Pancreas (tissue), 10 donors: ENCODE measurements around the gene ARPC5L. TPM values are rescaled to one million over a fixed set of nuclear protein-coding genes. Genes with fewer than 3 reads are reported as not detected.

Source experiments
- ATAC-seq, 4 donors: fragments of 200-7000 bp; cut with Tn5 transposase; one replicate each; pipeline versions ENCODE4 v1.8.0 to v1.9.1; 2020; ENCODE audit warnings: mild to moderate bottlenecking in 4 of 4, moderate library complexity in 4 of 4
- DNase-seq, 6 donors: peaks; one replicate each; pipeline ENCODE4 v3.0.0-alpha.2; 2020
- FAIRE-seq: peaks from 2 replicates; lab custom pipeline; 2012; peaks lifted over from hg19 to GRCh38; lab: Jason Lieb, UNC
- H3K27ac ChIP-seq, 4 donors: fragments of 200-600 bp; sonication (generic); 1 replicate in 3 of 4; 2 replicates in 1 of 4; pipeline versions ENCODE4 v1.5.0 to v1.8.0; 2020
- H3K27me3 ChIP-seq, 4 donors: fragments of 200-600 bp; one replicate each; pipeline ENCODE4 v1.8.0; 2021
- H3K36me3 ChIP-seq, 3 donors: fragments of 200-600 bp; sonication (generic) in 1 of 3; one replicate each; pipeline versions ENCODE4 v1.5.0 to v1.8.0; 2020 to 2021
- H3K4me1 ChIP-seq, 3 donors: fragments of 200-600 bp; one replicate each; pipeline ENCODE4 v1.8.0; 2021
- H3K4me3 ChIP-seq, 4 donors: fragments of 200-600 bp; sonication (generic) in 2 of 4; one replicate each; pipeline versions ENCODE4 v1.5.0 to v1.8.0; 2020 to 2021
- H3K9me3 ChIP-seq, 4 donors: fragments of 200-600 bp; one replicate each; pipeline ENCODE4 v1.8.0; 2021
- WGBS, 2 donors: extraction: QIAGEN DNeasy Blood & Tissue Kit; methylation state at CpG; one replicate each; pipeline ENCODE4 v1.1.7; 2013; 5-methylcytosine and 5-hydroxymethylcytosine counted together
- intact Hi-C, 3 donors: fragments of 100-400 bp; cut with DNase I; formaldehyde crosslinking; loops; one replicate each; pipeline versions ENCODE4 v1.11.1 to v1.14.2; 2022
- polyA plus RNA-seq, 2 donors: library from polyadenylated mRNA; stranded (reverse); fragments of 200-250 nt; gene quantifications; one replicate each; pipeline ENCODE4 v1.2.3, GENCODE V29; 2013
- total RNA-seq, 6 donors: library from RNA; stranded (reverse); fragmentation: NEBNext Ultra II Directional in 4 of 6; extraction: Animal tissue kit (Norgen Biotek cat#: 25700) in 4 of 6; gene quantifications; one replicate each; pipeline versions ENCODE4 v1.2.1 to v1.2.4, GENCODE V29; 2021 to 2023
- TF ChIP-seq, protein P1 (sequence below), 4 donors: fragments of 200-600 bp; sonication (generic) in 3 of 4; IDR thresholded peaks; one replicate each; pipeline versions ENCODE4 v1.5.0 to v1.8.0; 2021; ENCODE audit warnings: antibody characterized with exemption in 4 of 4
- donor health status: healthy with polysubstance abuse.
- donor health status: DM: no; HTN: no; CAD: no; lungs with moderate emphysema.
- donor health status: DM: no; HTN: no; CAD: no.
- donor health status: control.
- donor health status: control.
- donor health status: Bipolar disorder and iron deficiency.
- donor health status: DM: yes; HTN: yes; CAD: no.
- donor health status: DM: no; HTN: no; CAD: no.
- donor health status: DM: no; HTN: no; CAD: no.
- donor health status: DM: yes; HTN: yes; CAD: no.

ARPC5L gene
- total and polyA plus RNA-seq, 8 donors = 7.0 to 24.4 (median 12.2) TPM

DNA sequence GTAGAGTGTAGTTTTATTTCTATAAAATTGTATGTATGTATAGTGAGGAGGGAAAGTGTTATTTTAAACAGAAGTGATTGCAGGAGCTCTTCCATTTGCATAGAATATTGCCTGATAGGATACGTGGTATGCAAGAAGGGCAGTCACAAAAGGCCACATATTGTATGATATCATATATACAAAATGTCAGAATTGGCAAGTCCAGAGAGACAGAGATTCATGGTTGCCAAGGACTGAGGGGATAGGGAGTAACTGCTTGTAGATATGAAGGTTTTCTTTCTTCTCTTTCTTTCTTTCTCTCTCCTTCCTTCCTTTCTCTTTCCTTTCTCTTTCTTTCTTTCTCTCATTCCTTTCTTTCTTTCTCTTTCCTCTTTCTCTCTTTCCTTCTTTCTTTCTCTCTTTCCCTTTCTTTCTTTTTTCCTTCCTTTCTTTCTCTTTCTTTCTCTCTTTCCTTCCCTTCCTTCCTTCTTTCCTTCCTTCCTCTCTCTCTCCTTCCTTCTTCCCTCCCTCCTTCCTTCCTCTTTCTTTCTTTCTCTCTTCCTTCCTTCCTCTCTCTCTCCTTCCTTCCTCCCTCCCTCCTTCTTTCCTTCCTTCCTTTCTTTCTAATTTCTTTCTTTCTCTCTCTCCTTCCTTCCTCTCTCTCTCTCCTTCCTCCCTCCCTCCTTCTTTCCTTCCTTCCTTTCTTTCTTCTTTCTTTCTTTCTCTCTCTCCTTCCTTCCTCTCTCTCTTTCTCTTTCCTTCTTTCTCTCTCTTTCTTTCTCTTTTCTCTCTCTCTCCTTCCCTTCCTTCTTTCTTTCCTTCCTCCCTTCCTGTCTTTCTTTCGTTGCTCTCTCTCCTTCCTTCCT, 33.2 kb upstream of the ARPC5L start:
- no peak for DNase-seq
- no peak for FAIRE-seq
- no peak overlapping the region for H3K4me3 ChIP-seq
- no peak overlapping the region for H3K27ac ChIP-seq
- no peaks in the 10 kb centered on the region for H3K36me3 ChIP-seq
- no peak for ATAC-seq
- peaks cover 0 to 15% (median 3%) of the 10 kb centered on the region in 3 donors for H3K4me1 ChIP-seq
- intact Hi-C loops = no loop called here
- no peaks in the 10 kb centered on the region for H3K27me3 ChIP-seq
- no peaks in the 10 kb centered on the region for H3K9me3 ChIP-seq
- 65 to 75% methylated on average over 2 of the region's 2 CpGs for WGBS, 2 donors
- TF ChIP-seq, protein P1, sequence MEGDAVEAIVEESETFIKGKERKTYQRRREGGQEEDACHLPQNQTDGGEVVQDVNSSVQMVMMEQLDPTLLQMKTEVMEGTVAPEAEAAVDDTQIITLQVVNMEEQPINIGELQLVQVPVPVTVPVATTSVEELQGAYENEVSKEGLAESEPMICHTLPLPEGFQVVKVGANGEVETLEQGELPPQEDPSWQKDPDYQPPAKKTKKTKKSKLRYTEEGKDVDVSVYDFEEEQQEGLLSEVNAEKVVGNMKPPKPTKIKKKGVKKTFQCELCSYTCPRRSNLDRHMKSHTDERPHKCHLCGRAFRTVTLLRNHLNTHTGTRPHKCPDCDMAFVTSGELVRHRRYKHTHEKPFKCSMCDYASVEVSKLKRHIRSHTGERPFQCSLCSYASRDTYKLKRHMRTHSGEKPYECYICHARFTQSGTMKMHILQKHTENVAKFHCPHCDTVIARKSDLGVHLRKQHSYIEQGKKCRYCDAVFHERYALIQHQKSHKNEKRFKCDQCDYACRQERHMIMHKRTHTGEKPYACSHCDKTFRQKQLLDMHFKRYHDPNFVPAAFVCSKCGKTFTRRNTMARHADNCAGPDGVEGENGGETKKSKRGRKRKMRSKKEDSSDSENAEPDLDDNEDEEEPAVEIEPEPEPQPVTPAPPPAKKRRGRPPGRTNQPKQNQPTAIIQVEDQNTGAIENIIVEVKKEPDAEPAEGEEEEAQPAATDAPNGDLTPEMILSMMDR (IDR thresholded peaks at IDR 0.05) = no peak

DNA sequence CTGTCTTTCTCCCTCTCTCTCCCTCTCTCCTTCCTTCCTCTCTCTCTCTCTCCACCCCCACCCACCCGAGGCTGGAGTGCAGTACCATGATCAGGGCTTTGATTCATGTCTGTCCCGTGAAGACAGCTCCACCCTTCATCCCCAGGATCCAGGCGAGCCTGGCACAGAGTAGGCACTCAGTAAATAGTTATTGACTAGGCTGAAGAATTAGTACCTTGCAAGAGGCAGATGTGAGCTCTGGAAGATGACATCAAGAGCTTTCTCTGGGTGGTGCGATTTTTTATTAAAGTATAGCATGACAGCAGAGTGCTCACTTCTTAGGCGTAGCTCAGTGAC, 32.6 kb upstream of the ARPC5L start:
- ATAC-seq (no peak), DNase-seq (no peak), FAIRE-seq (no peak)
- H3K9me3 ChIP-seq = no peaks in the 10 kb centered on the region
- TF ChIP-seq, protein P1 (IDR thresholded peaks at IDR 0.05) = no peak
- no peaks in the 10 kb centered on the region for H3K27me3 ChIP-seq
- no peak overlapping the region for H3K27ac ChIP-seq
- peaks cover 0 to 15% (median 3%) of the 10 kb centered on the region in 3 donors for H3K4me1 ChIP-seq
- WGBS, 2 donors = 66 to 67% methylated on average over 5 of the region's 5 CpGs
- H3K4me3 ChIP-seq = no peak overlapping the region
- intact Hi-C loops = no loop called here
- no peaks in the 10 kb centered on the region for H3K36me3 ChIP-seq

DNA sequence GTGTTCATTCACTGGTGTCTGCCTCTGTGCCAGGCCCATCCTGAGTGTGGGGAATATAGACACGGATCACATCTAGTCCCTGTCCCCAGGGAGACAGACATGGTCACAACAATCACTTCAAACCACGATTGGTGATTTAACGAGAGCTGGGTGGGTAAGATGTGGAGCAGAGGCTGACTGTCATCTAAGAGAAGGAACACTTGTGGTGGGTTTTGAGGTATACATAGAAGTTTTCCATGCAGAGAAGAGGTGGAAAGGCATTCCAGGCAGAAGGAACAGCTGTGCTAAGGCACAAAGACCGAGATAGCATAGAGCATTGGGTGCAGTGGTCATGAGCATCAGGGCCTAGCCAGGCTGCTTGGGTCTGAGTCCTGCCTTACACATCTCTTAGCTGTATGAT, 31.3 kb upstream of the ARPC5L start:
- FAIRE-seq = no peak
- no peak overlapping the region for H3K4me3 ChIP-seq
- 70 to 74% methylated on average over 4 of the region's 4 CpGs for WGBS, 2 donors

DNA sequence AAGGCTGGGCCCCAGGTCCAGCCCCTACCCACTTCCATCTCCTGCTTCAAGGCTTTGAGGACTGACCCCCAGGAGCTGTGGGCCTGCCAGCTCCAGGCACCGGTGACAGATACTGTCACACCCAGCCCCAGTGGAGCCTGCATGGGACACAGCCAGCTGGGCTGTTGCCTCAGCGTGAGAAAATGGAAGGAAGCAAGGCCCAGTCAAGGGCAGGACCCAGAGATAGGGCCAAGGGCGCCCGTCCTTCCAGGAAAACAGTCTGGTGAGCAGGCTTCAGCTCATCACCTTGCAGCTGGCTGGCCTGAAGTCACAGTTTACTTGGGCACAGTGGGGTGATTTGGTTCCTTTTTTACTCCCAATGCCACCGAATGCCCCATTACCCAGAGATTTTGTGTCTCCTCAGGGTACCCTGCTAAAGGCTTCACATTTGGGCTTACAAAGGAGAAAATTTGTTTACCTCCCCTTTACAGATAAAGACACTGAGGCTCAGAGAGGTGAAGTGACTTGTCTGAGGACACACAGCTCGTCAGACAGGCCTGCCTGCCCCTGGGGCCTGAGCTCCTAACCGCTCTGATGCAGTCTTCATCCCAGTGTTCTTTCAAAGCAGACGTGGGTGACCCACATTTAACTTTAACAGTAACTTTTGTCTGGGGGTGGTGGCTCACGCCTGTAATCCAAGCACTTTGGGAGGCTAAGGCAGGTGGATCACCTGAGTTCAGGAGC, 30.1 kb upstream of the ARPC5L start:
- H3K9me3 ChIP-seq = no peaks in the 10 kb centered on the region
- intact Hi-C loops = no loop called here
- H3K4me1 ChIP-seq = peaks cover 16 to 29% (median 16%) of the 10 kb centered on the region in 3 donors
- DNase-seq (peak; percentile 61 to 88 (median 82)), ATAC-seq (peak; percentile 84 to 90 (median 88)), FAIRE-seq (no peak)
- H3K36me3 ChIP-seq = no peaks in the 10 kb centered on the region
- H3K4me3 ChIP-seq = no peak overlapping the region
- TF ChIP-seq, protein P1 (IDR thresholded peaks at IDR 0.05) = no peak
- 44 to 56% methylated on average over 9 of the region's 9 CpGs for WGBS, 2 donors
- no peaks in the 10 kb centered on the region for H3K27me3 ChIP-seq
- H3K27ac ChIP-seq = peak overlapping the region in 2 of 4 donors; percentile 41 to 49

More for the DNA sequence above, 31.3 kb upstream of the ARPC5L start:
- DNase-seq = no peak
- Histone ChIP-seq H3K27me3 (no peaks in the 10 kb centered on the region), H3K27ac (no peak overlapping the region), H3K36me3 (no peaks in the 10 kb centered on the region), H3K4me1 (peaks cover 9 to 25% (median 12%) of the 10 kb centered on the region in 3 donors), H3K9me3 (no peaks in the 10 kb centered on the region)
- no peak for ATAC-seq
- intact Hi-C loops = no loop called here
- TF ChIP-seq, protein P1 (IDR thresholded peaks at IDR 0.05) = no peak
